ENCODE results near the gene SPAG17.

DNA sequence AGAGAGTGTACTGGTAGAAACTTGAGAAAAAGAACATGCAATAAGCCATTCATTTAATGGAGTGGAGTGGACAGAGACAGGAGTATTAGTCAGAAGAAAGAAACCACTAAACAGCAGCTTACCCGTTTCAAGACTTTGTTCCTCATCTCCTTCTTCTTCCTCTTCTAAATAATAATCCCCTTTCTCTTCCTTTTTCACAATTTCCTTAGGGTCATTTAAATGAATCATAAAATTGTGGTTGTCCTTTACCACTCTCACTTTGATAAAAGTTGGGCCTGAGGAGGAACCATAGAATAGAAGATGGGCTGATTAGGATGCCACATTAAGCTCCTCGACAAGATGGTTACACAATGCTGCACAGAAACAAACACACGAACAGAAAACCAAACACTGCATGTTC is 145.9 kb downstream of the SPAG17 start:
- TF ChIP-seq, protein P1, sequence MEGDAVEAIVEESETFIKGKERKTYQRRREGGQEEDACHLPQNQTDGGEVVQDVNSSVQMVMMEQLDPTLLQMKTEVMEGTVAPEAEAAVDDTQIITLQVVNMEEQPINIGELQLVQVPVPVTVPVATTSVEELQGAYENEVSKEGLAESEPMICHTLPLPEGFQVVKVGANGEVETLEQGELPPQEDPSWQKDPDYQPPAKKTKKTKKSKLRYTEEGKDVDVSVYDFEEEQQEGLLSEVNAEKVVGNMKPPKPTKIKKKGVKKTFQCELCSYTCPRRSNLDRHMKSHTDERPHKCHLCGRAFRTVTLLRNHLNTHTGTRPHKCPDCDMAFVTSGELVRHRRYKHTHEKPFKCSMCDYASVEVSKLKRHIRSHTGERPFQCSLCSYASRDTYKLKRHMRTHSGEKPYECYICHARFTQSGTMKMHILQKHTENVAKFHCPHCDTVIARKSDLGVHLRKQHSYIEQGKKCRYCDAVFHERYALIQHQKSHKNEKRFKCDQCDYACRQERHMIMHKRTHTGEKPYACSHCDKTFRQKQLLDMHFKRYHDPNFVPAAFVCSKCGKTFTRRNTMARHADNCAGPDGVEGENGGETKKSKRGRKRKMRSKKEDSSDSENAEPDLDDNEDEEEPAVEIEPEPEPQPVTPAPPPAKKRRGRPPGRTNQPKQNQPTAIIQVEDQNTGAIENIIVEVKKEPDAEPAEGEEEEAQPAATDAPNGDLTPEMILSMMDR (tag by site-specific recombination; IDR thresholded peaks at IDR 0.05), result no peak
- TF ChIP-seq ZBTB48 (tag by site-specific recombination; IDR thresholded peaks at IDR 0.05) (no peak), ZNF423 (tag by site-specific recombination; IDR thresholded peaks at IDR 0.05) (no peak), ZNF311 (tag by site-specific recombination; IDR thresholded peaks at IDR 0.05; ENCODE audit: borderline replicate concordance) (no peak), ZNF510 (tag by site-specific recombination; IDR thresholded peaks at IDR 0.05; ENCODE audit: insufficient replicate concordance) (no peak), ZBTB17 (tag by site-specific recombination; IDR thresholded peaks at IDR 0.05) (no peak), SP2 (tag by site-specific recombination; IDR thresholded peaks at IDR 0.05) (no peak), ZNF660 (tag by site-specific recombination; IDR thresholded peaks at IDR 0.05) (no peak), ZNF670 (tag by site-specific recombination; IDR thresholded peaks at IDR 0.05; ENCODE audit: low read depth) (no peak)
- TF ChIP-seq, protein P2, sequence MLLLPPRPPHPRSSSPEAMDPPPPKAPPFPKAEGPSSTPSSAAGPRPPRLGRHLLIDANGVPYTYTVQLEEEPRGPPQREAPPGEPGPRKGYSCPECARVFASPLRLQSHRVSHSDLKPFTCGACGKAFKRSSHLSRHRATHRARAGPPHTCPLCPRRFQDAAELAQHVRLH (tag by site-specific recombination; IDR thresholded peaks at IDR 0.05), result no peak
- TF ChIP-seq, protein P3, sequence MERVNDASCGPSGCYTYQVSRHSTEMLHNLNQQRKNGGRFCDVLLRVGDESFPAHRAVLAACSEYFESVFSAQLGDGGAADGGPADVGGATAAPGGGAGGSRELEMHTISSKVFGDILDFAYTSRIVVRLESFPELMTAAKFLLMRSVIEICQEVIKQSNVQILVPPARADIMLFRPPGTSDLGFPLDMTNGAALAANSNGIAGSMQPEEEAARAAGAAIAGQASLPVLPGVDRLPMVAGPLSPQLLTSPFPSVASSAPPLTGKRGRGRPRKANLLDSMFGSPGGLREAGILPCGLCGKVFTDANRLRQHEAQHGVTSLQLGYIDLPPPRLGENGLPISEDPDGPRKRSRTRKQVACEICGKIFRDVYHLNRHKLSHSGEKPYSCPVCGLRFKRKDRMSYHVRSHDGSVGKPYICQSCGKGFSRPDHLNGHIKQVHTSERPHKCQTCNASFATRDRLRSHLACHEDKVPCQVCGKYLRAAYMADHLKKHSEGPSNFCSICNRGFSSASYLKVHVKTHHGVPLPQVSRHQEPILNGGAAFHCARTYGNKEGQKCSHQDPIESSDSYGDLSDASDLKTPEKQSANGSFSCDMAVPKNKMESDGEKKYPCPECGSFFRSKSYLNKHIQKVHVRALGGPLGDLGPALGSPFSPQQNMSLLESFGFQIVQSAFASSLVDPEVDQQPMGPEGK (tag by site-specific recombination; IDR thresholded peaks at IDR 0.05), result no peak
- TF ChIP-seq, protein P4, sequence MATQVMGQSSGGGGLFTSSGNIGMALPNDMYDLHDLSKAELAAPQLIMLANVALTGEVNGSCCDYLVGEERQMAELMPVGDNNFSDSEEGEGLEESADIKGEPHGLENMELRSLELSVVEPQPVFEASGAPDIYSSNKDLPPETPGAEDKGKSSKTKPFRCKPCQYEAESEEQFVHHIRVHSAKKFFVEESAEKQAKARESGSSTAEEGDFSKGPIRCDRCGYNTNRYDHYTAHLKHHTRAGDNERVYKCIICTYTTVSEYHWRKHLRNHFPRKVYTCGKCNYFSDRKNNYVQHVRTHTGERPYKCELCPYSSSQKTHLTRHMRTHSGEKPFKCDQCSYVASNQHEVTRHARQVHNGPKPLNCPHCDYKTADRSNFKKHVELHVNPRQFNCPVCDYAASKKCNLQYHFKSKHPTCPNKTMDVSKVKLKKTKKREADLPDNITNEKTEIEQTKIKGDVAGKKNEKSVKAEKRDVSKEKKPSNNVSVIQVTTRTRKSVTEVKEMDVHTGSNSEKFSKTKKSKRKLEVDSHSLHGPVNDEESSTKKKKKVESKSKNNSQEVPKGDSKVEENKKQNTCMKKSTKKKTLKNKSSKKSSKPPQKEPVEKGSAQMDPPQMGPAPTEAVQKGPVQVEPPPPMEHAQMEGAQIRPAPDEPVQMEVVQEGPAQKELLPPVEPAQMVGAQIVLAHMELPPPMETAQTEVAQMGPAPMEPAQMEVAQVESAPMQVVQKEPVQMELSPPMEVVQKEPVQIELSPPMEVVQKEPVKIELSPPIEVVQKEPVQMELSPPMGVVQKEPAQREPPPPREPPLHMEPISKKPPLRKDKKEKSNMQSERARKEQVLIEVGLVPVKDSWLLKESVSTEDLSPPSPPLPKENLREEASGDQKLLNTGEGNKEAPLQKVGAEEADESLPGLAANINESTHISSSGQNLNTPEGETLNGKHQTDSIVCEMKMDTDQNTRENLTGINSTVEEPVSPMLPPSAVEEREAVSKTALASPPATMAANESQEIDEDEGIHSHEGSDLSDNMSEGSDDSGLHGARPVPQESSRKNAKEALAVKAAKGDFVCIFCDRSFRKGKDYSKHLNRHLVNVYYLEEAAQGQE (tag by site-specific recombination; IDR thresholded peaks at IDR 0.05), result no peak
